HG03460 (cell line): ENCODE measurements around the gene OASL.

Experiments
- ATAC-seq: cut with Tn5 transposase; IDR thresholded peaks from one replicate; pipeline ENCODE4 v1.9.1; 2021; ENCODE audit not compliant: unreplicated experiment

The OASL gene

GRCh38 chr12:121015825-121016766, 22.9 kb downstream of the OASL start, which contains the start of gene C12orf43:
C12orf43 (minus strand) TSS chr12:121016487; CDS start chr12:121016474, 13 bp downstream.
- ATAC-seq = peak; percentile 95

GRCh38 chr12:121013715-121014114, 25.3 kb downstream of the OASL start:
- ATAC-seq = no peak

- ATAC-seq = no peak
These were observed 27.2 kb downstream of the OASL start for GRCh38 chr12:121011820-121012219.

GRCh38 chr12:121010860-121011259, 28.2 kb downstream of the OASL start:
- ATAC-seq = no peak

DNA sequence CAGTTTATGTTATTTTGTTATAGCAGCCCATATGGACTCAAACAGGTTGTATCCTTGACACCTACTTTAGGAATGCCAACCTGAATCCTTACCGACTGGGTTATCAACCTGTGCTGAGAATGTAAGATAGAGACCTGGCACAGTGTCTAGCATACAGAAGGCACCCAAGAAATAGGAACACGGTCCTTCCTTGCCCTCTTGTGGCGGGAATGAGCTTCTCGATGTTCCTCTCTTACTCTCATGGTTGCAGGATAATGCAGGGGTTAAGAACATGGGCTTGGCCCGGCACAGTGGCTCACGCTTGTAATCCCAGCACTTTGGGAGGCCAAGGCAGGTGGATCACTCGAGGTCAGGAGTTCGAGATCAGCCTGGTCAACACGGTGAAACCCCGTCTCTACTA, 29.3 kb downstream of the OASL start:
- no peak for ATAC-seq

DNA sequence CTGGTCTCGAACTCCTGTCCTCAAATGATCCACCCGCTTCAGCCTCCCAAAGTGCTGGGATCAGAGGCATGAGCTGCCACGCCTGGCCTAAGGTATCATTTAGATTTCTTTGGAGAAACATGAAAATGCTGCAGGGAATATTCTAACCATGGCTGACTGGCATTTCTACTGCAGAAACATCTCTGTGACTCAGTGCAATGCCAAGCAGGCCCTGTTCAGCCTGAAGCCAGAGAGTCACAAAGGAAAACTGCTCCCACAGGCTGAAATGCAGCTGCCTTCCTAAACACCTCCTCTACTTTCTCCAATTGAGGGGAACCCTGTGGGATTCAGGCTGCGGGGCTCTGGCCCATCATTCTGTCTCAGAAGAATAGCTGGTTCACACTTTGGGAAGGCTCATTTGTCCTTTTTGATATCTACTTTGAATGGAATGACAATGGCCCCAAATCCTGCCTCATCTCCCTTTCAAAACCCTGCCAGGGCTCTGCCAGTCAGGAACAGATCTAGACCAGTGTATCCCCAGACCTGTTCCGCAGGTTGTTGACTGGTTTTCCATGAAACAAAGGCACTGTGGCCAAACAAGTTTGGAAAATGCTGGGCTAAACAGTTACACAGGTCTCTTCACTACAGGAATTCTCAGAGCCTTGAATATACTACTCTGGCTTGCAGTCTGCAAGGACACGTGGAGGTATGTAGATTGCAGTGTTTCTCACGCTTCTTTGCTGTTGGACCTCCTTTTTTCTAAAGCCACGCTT, 30.5 kb downstream of the OASL start:
- no peak for ATAC-seq

DNA sequence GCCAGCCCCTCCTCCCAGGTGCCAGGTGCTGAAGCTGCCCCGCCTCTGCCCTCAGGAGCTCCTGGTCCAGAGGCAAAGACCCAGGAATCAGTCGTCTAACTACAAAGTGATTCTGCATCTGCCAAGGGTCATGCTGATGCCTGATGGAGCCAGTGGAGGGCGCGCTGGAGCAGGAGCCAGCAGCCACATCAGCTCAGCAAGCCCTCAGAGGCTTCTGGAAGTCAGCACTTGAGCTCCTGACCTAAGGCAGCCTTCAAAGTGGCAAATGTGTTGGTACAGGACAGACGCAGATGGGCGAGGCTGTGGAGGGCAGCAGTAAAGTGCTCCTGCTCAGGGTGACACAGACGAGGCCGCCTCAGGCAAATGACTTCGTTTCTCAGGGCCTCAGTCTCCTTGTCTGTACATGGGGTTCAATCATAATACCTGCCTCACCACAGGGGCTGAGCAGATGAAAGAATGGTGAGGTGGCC, 33.7 kb downstream of the OASL start:
- no peak for ATAC-seq

DNA sequence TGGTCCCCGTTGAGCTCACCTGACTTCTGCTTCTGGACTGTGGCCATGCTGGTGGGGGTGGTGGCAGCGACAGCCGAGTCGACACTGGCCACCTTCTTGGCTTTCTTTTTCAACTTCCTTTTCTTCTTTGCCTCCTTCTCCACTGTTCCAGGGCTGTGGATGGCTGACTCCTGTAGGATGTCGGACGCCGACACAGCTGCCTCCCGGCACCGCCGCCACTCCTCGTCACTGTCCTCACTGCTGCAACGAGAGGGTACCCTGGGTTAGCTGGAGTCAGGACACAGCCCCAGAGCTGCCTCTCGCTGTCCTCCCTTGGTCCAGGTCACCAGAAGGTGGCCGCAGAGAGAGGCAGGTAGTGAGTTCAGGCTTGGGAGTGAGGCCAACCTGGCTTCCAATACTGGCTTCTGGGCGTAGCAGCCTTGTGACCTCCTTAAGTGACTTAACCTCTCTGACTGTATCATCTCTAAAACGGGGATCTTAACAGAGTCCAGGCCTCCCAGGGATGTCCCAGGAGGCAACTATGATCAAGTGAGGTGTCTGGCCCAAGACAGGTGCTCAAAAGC, 34.7 kb downstream of the OASL start:
- no peak for ATAC-seq

GRCh38 chr12:121003650-121004049, 35.4 kb downstream of the OASL start:
- ATAC-seq = no peak

GRCh38 chr12:121001841-121002483, 37.1 kb downstream of the OASL start:
- no peak for ATAC-seq

DNA sequence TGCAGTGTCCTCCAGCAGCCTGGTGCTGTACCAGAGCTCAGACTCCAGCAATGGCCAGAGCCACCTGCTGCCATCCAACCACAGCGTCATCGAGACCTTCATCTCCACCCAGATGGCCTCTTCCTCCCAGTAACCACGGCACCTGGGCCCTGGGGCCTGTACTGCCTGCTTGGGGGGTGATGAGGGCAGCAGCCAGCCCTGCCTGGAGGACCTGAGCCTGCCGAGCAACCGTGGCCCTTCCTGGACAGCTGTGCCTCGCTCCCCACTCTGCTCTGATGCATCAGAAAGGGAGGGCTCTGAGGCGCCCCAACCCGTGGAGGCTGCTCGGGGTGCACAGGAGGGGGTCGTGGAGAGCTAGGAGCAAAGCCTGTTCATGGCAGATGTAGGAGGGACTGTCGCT, 38.0 kb downstream of the OASL start:
- no peak for ATAC-seq

DNA sequence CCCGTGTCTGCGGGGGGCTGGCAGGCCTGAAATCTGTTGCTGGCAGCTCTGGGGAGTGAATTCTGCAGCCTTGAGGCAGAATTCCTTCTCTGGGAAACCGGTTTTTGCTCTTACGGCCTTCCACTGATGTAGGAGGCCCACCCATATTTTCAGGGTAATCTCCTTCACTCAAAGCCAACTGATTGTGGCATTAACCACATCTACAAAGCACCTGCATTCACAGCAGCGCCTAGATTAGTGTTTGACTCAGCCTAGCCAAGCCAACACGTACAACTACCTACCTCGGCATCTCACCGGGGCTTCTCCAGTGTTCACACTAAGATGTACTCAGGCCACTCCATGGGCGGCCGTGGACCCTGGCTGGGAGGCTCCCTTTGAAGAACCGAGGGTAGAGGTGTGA, 38.5 kb downstream of the OASL start:
- no peak for ATAC-seq

DNA sequence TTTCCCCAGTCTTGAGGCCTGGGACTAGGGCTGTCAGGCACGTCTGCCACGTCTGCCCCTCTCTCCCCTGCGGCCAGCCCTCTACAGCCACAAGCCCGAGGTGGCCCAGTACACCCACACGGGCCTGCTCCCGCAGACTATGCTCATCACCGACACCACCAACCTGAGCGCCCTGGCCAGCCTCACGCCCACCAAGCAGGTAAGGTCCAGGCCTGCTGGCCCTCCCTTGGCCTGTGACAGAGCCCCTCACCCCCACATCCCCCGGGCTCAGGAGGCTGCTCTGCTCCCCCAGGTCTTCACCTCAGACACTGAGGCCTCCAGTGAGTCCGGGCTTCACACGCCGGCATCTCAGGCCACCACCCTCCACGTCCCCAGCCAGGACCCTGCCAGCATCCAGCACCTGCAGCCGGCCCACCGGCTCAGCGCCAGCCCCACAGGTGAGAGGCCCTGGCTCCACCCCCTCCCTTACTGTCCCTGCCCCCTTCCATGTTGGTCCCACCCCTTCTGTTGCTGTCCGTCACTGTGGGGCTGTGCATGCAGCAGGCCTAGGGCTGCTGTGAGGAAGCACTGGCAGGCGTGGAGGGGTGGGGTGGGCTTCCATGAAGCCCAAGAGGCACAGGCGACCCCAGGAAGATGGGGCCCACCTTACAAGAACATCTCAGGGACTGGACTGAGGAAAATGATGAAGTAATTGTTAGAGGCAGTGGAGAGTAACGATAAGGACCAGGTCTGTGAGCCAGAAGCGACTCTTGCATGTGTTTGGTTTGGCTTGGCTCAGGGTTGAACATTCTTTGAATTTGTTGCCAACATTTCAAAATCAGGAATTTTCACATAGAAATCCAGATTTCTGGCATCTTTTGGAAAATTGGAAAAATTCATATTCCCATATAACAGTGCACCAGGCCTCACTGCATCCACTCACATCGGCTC, 39.6 kb downstream of the OASL start:
- no peak for ATAC-seq

DNA sequence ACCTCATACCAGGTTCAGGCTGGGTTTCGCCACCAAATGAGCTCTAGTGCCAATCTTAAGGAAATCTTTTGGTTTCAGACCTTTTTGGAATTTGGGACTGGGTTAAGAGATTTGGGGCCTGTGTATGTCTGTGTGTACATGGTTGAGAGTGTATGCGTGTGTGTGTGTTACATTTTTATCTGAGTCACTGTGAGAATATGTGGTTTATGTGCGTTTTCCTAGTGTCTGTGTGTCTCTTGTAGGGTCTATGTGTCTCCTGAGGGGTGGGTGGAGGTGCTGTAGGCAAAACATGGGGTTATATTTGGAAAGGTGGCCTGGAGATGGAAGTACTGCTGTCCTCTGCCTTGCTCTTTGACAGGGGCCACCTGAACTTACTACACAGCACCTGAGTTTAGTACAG, 40.6 kb downstream of the OASL start:
- no peak for ATAC-seq

DNA sequence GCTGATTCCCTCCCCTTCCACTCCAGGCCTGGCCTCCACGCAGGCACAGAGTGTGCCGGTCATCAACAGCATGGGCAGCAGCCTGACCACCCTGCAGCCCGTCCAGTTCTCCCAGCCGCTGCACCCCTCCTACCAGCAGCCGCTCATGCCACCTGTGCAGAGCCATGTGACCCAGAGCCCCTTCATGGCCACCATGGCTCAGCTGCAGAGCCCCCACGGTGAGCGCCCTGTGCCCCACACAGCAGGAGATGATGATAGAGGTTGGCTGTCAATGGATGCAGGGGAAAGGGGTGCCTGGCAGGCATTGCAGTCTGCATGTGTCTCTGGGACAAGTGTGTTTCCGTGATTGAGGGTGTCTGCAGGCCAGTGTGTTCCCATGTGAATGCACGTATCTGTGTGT, 41.6 kb downstream of the OASL start:
- ATAC-seq = no peak

DNA sequence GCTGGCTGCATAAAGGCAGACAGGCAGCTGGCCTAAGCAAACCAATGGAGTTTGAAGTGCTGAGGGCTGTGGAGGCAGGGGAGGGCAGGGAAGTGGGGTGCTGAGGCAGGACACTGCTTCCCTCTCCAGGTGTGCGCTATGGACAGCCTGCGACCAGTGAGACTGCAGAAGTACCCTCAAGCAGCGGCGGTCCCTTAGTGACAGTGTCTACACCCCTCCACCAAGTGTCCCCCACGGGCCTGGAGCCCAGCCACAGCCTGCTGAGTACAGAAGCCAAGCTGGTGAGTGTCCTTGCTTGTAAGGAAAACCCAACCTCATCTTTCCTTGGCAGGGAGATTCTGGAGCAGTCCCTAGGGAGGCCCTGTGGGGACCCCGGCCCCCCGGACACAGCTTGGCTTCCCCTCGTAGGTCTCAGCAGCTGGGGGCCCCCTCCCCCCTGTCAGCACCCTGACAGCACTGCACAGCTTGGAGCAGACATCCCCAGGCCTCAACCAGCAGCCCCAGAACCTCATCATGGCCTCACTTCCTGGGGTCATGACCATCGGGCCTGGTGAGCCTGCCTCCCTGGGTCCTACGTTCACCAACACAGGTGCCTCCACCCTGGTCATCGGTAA, 42.8 kb downstream of the OASL start:
- ATAC-seq = no peak

- ATAC-seq = no peak
These were observed 44.3 kb downstream of the OASL start for GRCh38 chr12:120994589-120995337.

GRCh38 chr12:120994059-120994458, 45.0 kb downstream of the OASL start:
- no peak for ATAC-seq

GRCh38 chr12:120993496-120993895, 45.5 kb downstream of the OASL start:
- ATAC-seq = no peak
